GM21825 (cell line): ENCODE results near the gene CDH23.

Source experiments
- ATAC-seq: cut with Tn5 transposase; IDR thresholded peaks from one replicate; pipeline ENCODE4 v1.9.1; 2021; ENCODE audit warnings: mild to moderate bottlenecking, moderate library complexity; ENCODE audit not compliant: unreplicated experiment

CDH23 gene

GRCh38 chr10:71391701-71392100 is 5.0 kb upstream of the CDH23 start:
- no peak for ATAC-seq

GRCh38 chr10:71392292-71392691 is 4.4 kb upstream of the CDH23 start:
- no peak for ATAC-seq

GRCh38 chr10:71392791-71393781 is 3.6 kb upstream of the CDH23 start:
- no peak for ATAC-seq

- ATAC-seq: no peak
Observed at GRCh38 chr10:71393841-71394475, 2.8 kb upstream of the CDH23 start.

GRCh38 chr10:71394926-71395562 is 1.7 kb upstream of the CDH23 start:
- no peak for ATAC-seq

GRCh38 chr10:71395621-71396020 is 1.1 kb upstream of the CDH23 start:
- no peak for ATAC-seq

GRCh38 chr10:71396084-71396710 is 523 bp upstream of the CDH23 start:
- ATAC-seq: no peak

GRCh38 chr10:71397296-71398212 is 834 bp downstream of the CDH23 start:
- no peak for ATAC-seq

GRCh38 chr10:71398976-71399375 is 2.3 kb downstream of the CDH23 start:
- ATAC-seq: no peak

GRCh38 chr10:71399946-71400345 is 3.2 kb downstream of the CDH23 start:
- no peak for ATAC-seq

GRCh38 chr10:71401056-71401455 is 4.3 kb downstream of the CDH23 start:
- ATAC-seq: no peak

GRCh38 chr10:71402005-71402404 is 5.3 kb downstream of the CDH23 start:
- ATAC-seq: no peak

- no peak for ATAC-seq
Observed at GRCh38 chr10:71404503-71405295, 8.0 kb downstream of the CDH23 start.

GRCh38 chr10:71406878-71407277 is 10.2 kb downstream of the CDH23 start:
- ATAC-seq: no peak

- ATAC-seq: no peak
Observed at GRCh38 chr10:71408436-71409225, 11.9 kb downstream of the CDH23 start.

GRCh38 chr10:71409516-71410104 is 12.9 kb downstream of the CDH23 start:
- no peak for ATAC-seq

- no peak for ATAC-seq
Observed at GRCh38 chr10:71413581-71413980, 16.9 kb downstream of the CDH23 start.

GRCh38 chr10:71414359-71414758 is 17.6 kb downstream of the CDH23 start:
- ATAC-seq: no peak
